HCT116 (cell line): Measurements from ENCODE around the gene CSAD.

Experiments used
- CTCF ChIP-seq, 3 experiments: fragments of 200-600 bp in 1 of 3; sonication (generic) in 1 of 3; IDR thresholded peaks in 2 of 3; conservative IDR thresholded peaks in 1 of 3; 2 replicates each; pipeline ENCODE4 v1.5.1; 2012 to 2017; ENCODE audit warnings: low read depth in 2 of 3, low read length in 2 of 3, antibody characterized with exemption in 1 of 3, borderline replicate concordance in 1 of 3, control low read depth in 1 of 3, mild to moderate bottlenecking in 1 of 3, mixed read lengths in 1 of 3, mixed run types in 1 of 3, moderate library complexity in 1 of 3; ENCODE audit not compliant: insufficient read depth in 1 of 3
- EZH2 ChIP-seq: fragments of 200-600 bp; sonication (generic); IDR thresholded peaks from 2 replicates; pipeline ENCODE4 v1.6.1; 2017; ENCODE audit warnings: antibody characterized with exemption, mixed run types

GRCh38 chr12:53118751-53119300 lies 61.9 kb downstream of the CSAD start:
- TF ChIP-seq CTCF (IDR thresholded peaks at IDR 0.05 in 2 of 3, conservative IDR thresholded peaks at IDR 0.05 in 1 of 3; ENCODE audit: borderline replicate concordance in 1 of 3, insufficient read depth in 1 of 3, low read depth in 2 of 3, low read length in 2 of 3) = no peak
- no peak for TF ChIP-seq EZH2
